HEK293T (cell line): ENCODE results near the gene SLU7.
A peak's percentile ranks its signal among the peaks of the same experiment; 100 is the strongest.

ENCODE experiments used
- CTCF ChIA-PET: fragments of 350-600 bp; formaldehyde crosslinking; extraction: SDS; loops from one replicate; lab custom pipeline; 2021; ENCODE audit warnings: antibody characterized with exemption, inconsistent platforms; lab: Yijun Ruan, JAX
- POLR2A ChIA-PET: fragments of 350-600 bp; formaldehyde crosslinking; extraction: SDS; loops from one replicate; lab custom pipeline; 2020; ENCODE audit warnings: antibody characterized with exemption, inconsistent platforms; lab: Yijun Ruan, JAX
- DNase-seq: peaks from one replicate; pipeline ENCODE4 v3.0.0; 2012; ENCODE audit warnings: mixed read lengths; ENCODE audit errors: extremely low spot score
- ARNT ChIP-seq: fragments of 450-650 bp; IDR thresholded peaks from 2 replicates; pipeline ENCODE4 v1.6.1; 2017; ENCODE audit warnings: mild to moderate bottlenecking
- BHLHE40 ChIP-seq: fragments of 450-650 bp; IDR thresholded peaks from 2 replicates; pipeline ENCODE4 v1.6.1; 2016; ENCODE audit warnings: mild to moderate bottlenecking, moderate library complexity, borderline replicate concordance
- CTBP1 ChIP-seq: fragments of 450-650 bp; IDR thresholded peaks from 2 replicates; pipeline ENCODE4 v1.6.1; 2016; ENCODE audit warnings: borderline replicate concordance
- ELF4 ChIP-seq: fragments of 450-650 bp; IDR thresholded peaks from 2 replicates; pipeline ENCODE4 v1.6.1; 2017; ENCODE audit warnings: antibody characterized with exemption
- FOXA1 ChIP-seq: fragments of 450-650 bp; IDR thresholded peaks from 2 replicates; pipeline ENCODE4 v1.6.1; 2016; ENCODE audit warnings: mild to moderate bottlenecking
- FOXK2 ChIP-seq: fragments of 450-650 bp; IDR thresholded peaks from 2 replicates; pipeline ENCODE4 v1.6.1; 2016; ENCODE audit warnings: mild to moderate bottlenecking
- FOXM1 ChIP-seq: fragments of 450-650 bp; IDR thresholded peaks from 2 replicates; pipeline ENCODE4 v1.6.1; 2017; ENCODE audit warnings: mild to moderate bottlenecking, borderline replicate concordance
- HDGF ChIP-seq: fragments of 450-650 bp; IDR thresholded peaks from 2 replicates; pipeline ENCODE4 v1.6.1; 2017; ENCODE audit warnings: antibody characterized with exemption, borderline replicate concordance
- L3MBTL2 ChIP-seq: fragments of 450-650 bp; conservative IDR thresholded peaks from 2 replicates; pipeline ENCODE4 v1.6.1; 2016; ENCODE audit warnings: mild to moderate bottlenecking
- LEF1 ChIP-seq: fragments of 450-650 bp; IDR thresholded peaks from 2 replicates; pipeline ENCODE4 v1.6.1; 2017; ENCODE audit warnings: mild to moderate bottlenecking, borderline replicate concordance
- NFRKB ChIP-seq: fragments of 450-650 bp; IDR thresholded peaks from 2 replicates; pipeline ENCODE4 v1.6.1; 2016; ENCODE audit warnings: mild to moderate bottlenecking, moderate library complexity
- PKNOX1 ChIP-seq: fragments of 450-650 bp; IDR thresholded peaks from 2 replicates; pipeline ENCODE4 v1.6.1; 2016
- SP1 ChIP-seq: fragments of 450-650 bp; IDR thresholded peaks from 2 replicates; pipeline ENCODE4 v1.6.1; 2017
- SUZ12 ChIP-seq: fragments of 450-650 bp; IDR thresholded peaks from 2 replicates; pipeline ENCODE4 v1.6.1; 2016; ENCODE audit warnings: mild to moderate bottlenecking
- TARDBP ChIP-seq: fragments of 450-650 bp; IDR thresholded peaks from 2 replicates; pipeline ENCODE4 v1.6.1; 2016
- ZNF384 ChIP-seq: fragments of 450-650 bp; IDR thresholded peaks from 2 replicates; pipeline ENCODE4 v1.6.1; 2016

SLU7 gene

GRCh38 chr5:160445132-160445531, 26.3 kb upstream of the SLU7 start:
- no peak for DNase-seq
- ChIA-PET CTCF (no interaction called here), POLR2A (no interaction called here)
- no peak for TF ChIP-seq FOXA1
- TF ChIP-seq FOXK2: no peak
- TF ChIP-seq LEF1: no peak
- TF ChIP-seq SP1: no peak
- no peak for TF ChIP-seq ZNF384
- TF ChIP-seq ELF4: no peak
- no peak for TF ChIP-seq ARNT
- TF ChIP-seq HDGF: no peak
- no peak for TF ChIP-seq CTBP1
- no peak for TF ChIP-seq NFRKB
- TF ChIP-seq TARDBP: no peak
- no peak for TF ChIP-seq PKNOX1
- TF ChIP-seq SUZ12: no peak
- no peak for TF ChIP-seq FOXM1
- no peak for TF ChIP-seq BHLHE40
- no peak for TF ChIP-seq L3MBTL2

GRCh38 chr5:160444407-160444806, 25.5 kb upstream of the SLU7 start:
- no peak for TF ChIP-seq ZNF384
- TF ChIP-seq FOXA1: no peak
- TF ChIP-seq SP1: no peak
- TF ChIP-seq LEF1: no peak
- no peak for TF ChIP-seq PKNOX1
- no peak for TF ChIP-seq NFRKB
- TF ChIP-seq BHLHE40: no peak
- TF ChIP-seq ARNT: no peak
- TF ChIP-seq L3MBTL2: no peak
- ChIA-PET CTCF (no interaction called here), POLR2A (no interaction called here)
- DNase-seq: no peak

- CTCF ChIA-PET: interaction anchor here (0.7 to 1.1 kb wide), 2 partner anchors 11 to 1396 kb away, joined by 3 read pairs; no protein-coding TSS in a partner anchor
- DNase-seq: no peak
- TF ChIP-seq FOXA1: no peak
- TF ChIP-seq TARDBP: no peak
- no peak for TF ChIP-seq CTBP1
- no peak for TF ChIP-seq NFRKB
- no peak for TF ChIP-seq L3MBTL2
- no peak for TF ChIP-seq HDGF
- TF ChIP-seq PKNOX1: no peak
- TF ChIP-seq SUZ12: no peak
- no peak for TF ChIP-seq FOXM1
- no peak for TF ChIP-seq SP1
- TF ChIP-seq LEF1: no peak
- TF ChIP-seq ARNT: no peak
- POLR2A ChIA-PET: no interaction called here
These were observed 24.0 kb upstream of the SLU7 start for GRCh38 chr5:160442824-160443431.

- ChIA-PET POLR2A (interaction anchor here (1.4 kb wide), 1 partner anchor 23 kb away, joined by 3 read pairs; no protein-coding TSS in a partner anchor), CTCF (interaction anchor here (0.6 kb wide), 1 partner anchor 22 kb away, joined by 3 read pairs; no protein-coding TSS in a partner anchor)
- DNase-seq: no peak
- no peak for TF ChIP-seq NFRKB
- no peak for TF ChIP-seq HDGF
- TF ChIP-seq L3MBTL2: no peak
- TF ChIP-seq SUZ12: no peak
- TF ChIP-seq FOXK2: no peak
- TF ChIP-seq BHLHE40: no peak
- TF ChIP-seq ARNT: no peak
- no peak for TF ChIP-seq LEF1
- TF ChIP-seq TARDBP: no peak
These were observed 22.5 kb upstream of the SLU7 start for GRCh38 chr5:160441311-160441781.

GRCh38 chr5:160439205-160439600, 20.3 kb upstream of the SLU7 start:
- DNase-seq: peak; percentile 83
- TF ChIP-seq L3MBTL2 (peak; percentile 32), FOXK2 (no peak), NFRKB (no peak), ARNT (no peak), PKNOX1 (no peak)
- ChIA-PET POLR2A (no interaction called here), CTCF (interaction anchor here (0.6 to 2.9 kb wide), 16 partner anchors 8 to 237 kb away, joined by 3 to 18 read pairs (median 4); partner anchors contain the start of gene PTTG1)
